HepG2 (cell line): ENCODE measurements around the gene ATG2A. TPM values are rescaled to one million over a fixed set of nuclear protein-coding genes. Genes with fewer than 3 reads are reported as not detected.
A peak's percentile ranks its signal among the peaks of the same experiment; 100 is the strongest.

ENCODE experiments used
- ATAC-seq: fragments of 200-7000 bp; cut with Tn5 transposase; 3 replicates; pipeline ENCODE4 v1.9.1; 2020; ENCODE audit warnings: mild to moderate bottlenecking, moderate library complexity
- BruUV-seq: library from RNA; stranded (reverse); fragments of 400-500 nt; replicated peaks from 2 replicates; lab custom pipeline; 2021; lab: Mats Ljungman, UMichigan
- CTCF ChIA-PET: fragments of 300-600 bp; formaldehyde crosslinking; extraction: SDS; loops from one replicate; lab custom pipeline; 2021; ENCODE audit warnings: low total read pairs, inconsistent platforms, low intra/inter-chr PET ratio; lab: Yijun Ruan, JAX
- POLR2A ChIA-PET: fragments of 350-600 bp; sonication (Branson Sonifier 250); formaldehyde crosslinking; loops from one replicate; lab custom pipeline; 2020; ENCODE audit warnings: antibody characterized with exemption, inconsistent platforms; lab: Yijun Ruan, JAX
- DNase-seq: peaks from one replicate; pipeline ENCODE4 v3.0.0-alpha.2; 2015; ENCODE audit warnings: low spot score
- FAIRE-seq: peaks from 3 replicates; lab custom pipeline; 2011; peaks lifted over from hg19 to GRCh38; lab: Jason Lieb, UNC
- H2AFZ ChIP-seq: one replicate; pipeline ENCODE4 v1.6.1; 2011; ENCODE audit warnings: low read length, inconsistent platforms
- H3K27ac ChIP-seq: fragments of 300-600 bp; 3 replicates; pipeline ENCODE4 v1.8.0; 2011; ENCODE audit warnings: mixed run types, mild to moderate bottlenecking, mixed read lengths, low read length, inconsistent platforms; ENCODE audit not compliant: insufficient read depth; ENCODE audit errors: extremely low read length
- H3K27me3 ChIP-seq, 2 experiments: fragments of 200-600 bp in 1 of 2; 2 replicates in 1 of 2; 3 replicates in 1 of 2; pipeline versions ENCODE4 v1.6.0 to v1.8.0; 2011; ENCODE audit warnings: low read length in 2 of 2, mild to moderate bottlenecking in 2 of 2, moderate library complexity in 2 of 2, inconsistent platforms in 1 of 2; ENCODE audit not compliant: insufficient read depth in 2 of 2, control insufficient read depth in 1 of 2
- H3K36me3 ChIP-seq, 2 experiments: fragments of 200-600 bp in 1 of 2; replicated peaks in 1 of 2; 2 replicates in 1 of 2; 3 replicates in 1 of 2; pipeline versions ENCODE4 v1.5.1 to v1.8.0; 2011; ENCODE audit warnings: low read length in 2 of 2, inconsistent platforms in 1 of 2; ENCODE audit not compliant: insufficient read depth in 2 of 2, control insufficient read depth in 1 of 2
- H3K4me1 ChIP-seq: 2 replicates; pipeline ENCODE4 v1.5.1; 2012; ENCODE audit warnings: low read length, inconsistent platforms; ENCODE audit not compliant: insufficient read depth
- H3K4me2 ChIP-seq: 2 replicates; pipeline ENCODE4 v1.6.0; 2011; ENCODE audit warnings: low read depth, low read length, inconsistent platforms
- H3K4me3 ChIP-seq, 3 experiments: fragments of 200-600 bp in 1 of 3; sonication (generic), shearing (Covaris generic) in 1 of 3; replicated peaks in 1 of 3; 2 replicates each; pipeline ENCODE4 v1.5.1; 2011 to 2016; ENCODE audit warnings: low read length in 3 of 3, inconsistent platforms in 2 of 3, low read depth in 2 of 3, mild to moderate bottlenecking in 2 of 3, control low read depth in 1 of 3, mixed read lengths in 1 of 3; ENCODE audit not compliant: insufficient read depth in 1 of 3
- H3K79me2 ChIP-seq: one replicate; pipeline ENCODE4 v1.6.1; 2011; ENCODE audit warnings: low read length, inconsistent platforms; ENCODE audit not compliant: insufficient read depth
- H3K9ac ChIP-seq: 2 replicates; pipeline ENCODE4 v1.6.0; 2011; ENCODE audit warnings: mild to moderate bottlenecking, low read depth, low read length, inconsistent platforms; ENCODE audit not compliant: insufficient read depth
- H3K9me3 ChIP-seq: 2 replicates; pipeline ENCODE4 v1.5.1; 2012; ENCODE audit warnings: mild to moderate bottlenecking, low read length
- H4K20me1 ChIP-seq: 2 replicates; pipeline ENCODE4 v1.6.0; 2011; ENCODE audit warnings: inconsistent platforms, mild to moderate bottlenecking, low read length, moderate library complexity; ENCODE audit not compliant: insufficient read depth
- GABPA ChIP-seq, 2 experiments: IDR thresholded peaks; 2 replicates each; pipeline ENCODE4 v1.6.1; 2011 to 2016; ENCODE audit warnings: low read depth in 2 of 2, low read length in 1 of 2, missing biosample characterization in 1 of 2, missing genetic modification characterization in 1 of 2
- WGBS: methylation state at CpG from one replicate; pipeline ENCODE4 v1.1.6; 2017; ENCODE audit warnings: low lambda C conversion rate; 5-methylcytosine and 5-hydroxymethylcytosine counted together
- in situ Hi-C: cut with HindIII; loops from 2 replicates; pipeline ENCODE4 v1.10.0; 2017; ENCODE audit warnings: low pct_unique_long_range_greater_than_20kb; ENCODE audit not compliant: extremely low pct_ligation_motif_present
- intact Hi-C: fragments of 100-400 bp; cut with micrococcal nuclease; formaldehyde crosslinking; loops from one replicate; pipeline ENCODE4 v1.10.0; 2022; ENCODE audit not compliant: unreplicated experiment
- polyA plus RNA-seq, 8 experiments: library from polyadenylated mRNA; depleted of rRNA in 3 of 8; stranded (reverse) in 7 of 8; unstranded in 1 of 8; fragments of >200 nt; fragmentation: Illumina TruSeq in 4 of 8; extraction: Trizol in 4 of 8; gene quantifications; 2 replicates each; pipeline versions ENCODE4 v1.2.1 to v1.2.3, GENCODE V29; 2011 to 2016; ENCODE audit warnings: low read depth in 4 of 8, missing spikeins in 1 of 8, mixed read lengths in 1 of 8; ENCODE audit not compliant: insufficient read depth in 1 of 8
- total RNA-seq, 5 experiments: library from RNA; depleted of rRNA; stranded (reverse); fragments of >200 nt; fragmentation: Illumina TruSeq; extraction: Trizol; gene quantifications; 2 replicates each; pipeline ENCODE4 v1.2.3, GENCODE V29; 2016; ENCODE audit warnings: low read depth in 1 of 5
- TF ChIP-seq, protein P1 (sequence below), 2 experiments: fragments of 450-650 bp in 1 of 2; sonication (generic) in 1 of 2; formaldehyde crosslinking in 1 of 2; IDR thresholded peaks; 2 replicates each; pipeline versions ENCODE4 v1.6.1 to v1.8.0; 2016 to 2022; ENCODE audit warnings: antibody characterized with exemption in 1 of 2, mild to moderate bottlenecking in 1 of 2, missing genetic modification reagents in 1 of 2
- TF ChIP-seq, protein P2 (sequence below), 2 experiments: sonication (generic) in 1 of 2; formaldehyde crosslinking in 1 of 2; IDR thresholded peaks; 2 replicates each; pipeline versions ENCODE4 v1.4.0 to v1.6.1; 2018 to 2020; ENCODE audit warnings: missing genetic modification reagents in 2 of 2, borderline replicate concordance in 1 of 2, low read depth in 1 of 2, mild to moderate bottlenecking in 1 of 2, missing biosample characterization in 1 of 2

Gene ATG2A
- total and polyA plus RNA-seq, 2 of the 13 experiments (the other 11 are each of a cell fraction or from before 2014, with no cell fraction given), result 6.7 to 8.0 TPM

DNA sequence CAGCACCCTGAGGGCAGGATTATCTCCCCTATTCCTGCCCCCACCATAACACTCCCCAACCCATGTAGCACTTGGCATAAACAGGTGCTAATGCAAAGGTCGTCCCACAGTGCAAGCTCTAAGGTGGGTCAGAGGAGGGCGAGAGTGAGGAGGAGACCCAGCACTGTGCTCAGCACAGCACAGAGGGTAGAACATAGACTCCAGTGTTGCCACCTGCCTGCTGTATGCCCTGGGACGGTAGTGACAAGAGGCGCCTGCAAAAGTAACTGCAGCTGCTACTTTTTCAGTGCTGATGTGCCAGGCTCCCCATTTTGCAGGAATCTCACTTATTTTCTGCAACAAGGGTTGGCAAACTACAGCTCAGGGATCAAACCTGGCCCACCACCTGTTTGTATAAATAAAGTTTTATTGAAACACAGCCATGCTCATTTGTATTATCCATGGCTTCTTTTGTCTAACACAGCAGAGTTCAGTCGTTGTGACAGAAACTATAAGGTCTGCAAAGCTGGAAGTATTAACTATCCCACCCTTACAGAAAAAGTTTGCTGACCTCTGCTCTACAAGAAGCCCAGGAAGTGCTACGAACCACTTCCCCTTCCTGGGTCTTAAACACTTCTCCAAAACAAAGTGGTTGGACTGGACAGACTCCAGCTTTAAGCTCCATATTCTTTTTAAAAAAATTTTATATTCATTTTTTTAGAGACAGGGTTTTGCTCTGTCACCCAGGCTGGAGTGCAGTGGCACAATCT is 55.6 kb downstream of the ATG2A start:
- ChIA-PET CTCF (no interaction called here), POLR2A (interaction anchor here (1.0 to 2.7 kb wide), 2 partner anchors 9 to 11 kb away, joined by 4 to 10 read pairs; no protein-coding TSS in a partner anchor)
- Histone ChIP-seq H3K9ac (no peak overlapping the region), H3K27me3 (no peaks in the 10 kb centered on the region), H3K4me1 (peaks cover 46% of the 10 kb centered on the region), H3K4me2 (no peak overlapping the region), H3K27ac (peak overlapping the region; percentile 18), H3K36me3 (peaks cover 7 to 30% of the 10 kb centered on the region in 2 experiments; a peak in 4 of 5 replicates), H2AFZ (no peak overlapping the region), H3K79me2 (peaks cover 28% of the 10 kb centered on the region), H3K4me3 (no peak overlapping the region), H4K20me1 (no peaks in the 10 kb centered on the region), H3K9me3 (no peaks in the 10 kb centered on the region)
- ATAC-seq, result peak; percentile 37
- 73% methylated on average over 6 of the region's 6 CpGs for WGBS
- DNase-seq, result no peak
- in situ Hi-C loops, result no loop called here
- intact Hi-C loops, result no loop called here
- TF ChIP-seq, protein P1, sequence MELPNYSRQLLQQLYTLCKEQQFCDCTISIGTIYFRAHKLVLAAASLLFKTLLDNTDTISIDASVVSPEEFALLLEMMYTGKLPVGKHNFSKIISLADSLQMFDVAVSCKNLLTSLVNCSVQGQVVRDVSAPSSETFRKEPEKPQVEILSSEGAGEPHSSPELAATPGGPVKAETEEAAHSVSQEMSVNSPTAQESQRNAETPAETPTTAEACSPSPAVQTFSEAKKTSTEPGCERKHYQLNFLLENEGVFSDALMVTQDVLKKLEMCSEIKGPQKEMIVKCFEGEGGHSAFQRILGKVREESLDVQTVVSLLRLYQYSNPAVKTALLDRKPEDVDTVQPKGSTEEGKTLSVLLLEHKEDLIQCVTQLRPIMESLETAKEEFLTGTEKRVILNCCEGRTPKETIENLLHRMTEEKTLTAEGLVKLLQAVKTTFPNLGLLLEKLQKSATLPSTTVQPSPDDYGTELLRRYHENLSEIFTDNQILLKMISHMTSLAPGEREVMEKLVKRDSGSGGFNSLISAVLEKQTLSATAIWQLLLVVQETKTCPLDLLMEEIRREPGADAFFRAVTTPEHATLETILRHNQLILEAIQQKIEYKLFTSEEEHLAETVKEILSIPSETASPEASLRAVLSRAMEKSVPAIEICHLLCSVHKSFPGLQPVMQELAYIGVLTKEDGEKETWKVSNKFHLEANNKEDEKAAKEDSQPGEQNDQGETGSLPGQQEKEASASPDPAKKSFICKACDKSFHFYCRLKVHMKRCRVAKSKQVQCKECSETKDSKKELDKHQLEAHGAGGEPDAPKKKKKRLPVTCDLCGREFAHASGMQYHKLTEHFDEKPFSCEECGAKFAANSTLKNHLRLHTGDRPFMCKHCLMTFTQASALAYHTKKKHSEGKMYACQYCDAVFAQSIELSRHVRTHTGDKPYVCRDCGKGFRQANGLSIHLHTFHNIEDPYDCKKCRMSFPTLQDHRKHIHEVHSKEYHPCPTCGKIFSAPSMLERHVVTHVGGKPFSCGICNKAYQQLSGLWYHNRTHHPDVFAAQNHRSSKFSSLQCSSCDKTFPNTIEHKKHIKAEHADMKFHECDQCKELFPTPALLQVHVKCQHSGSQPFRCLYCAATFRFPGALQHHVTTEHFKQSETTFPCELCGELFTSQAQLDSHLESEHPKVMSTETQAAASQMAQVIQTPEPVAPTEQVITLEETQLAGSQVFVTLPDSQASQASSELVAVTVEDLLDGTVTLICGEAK (IDR thresholded peaks at IDR 0.05), result peak; percentile 90
- TF ChIP-seq, protein P1 (CRISPR knock-in tag; IDR thresholded peaks at IDR 0.05), result peak; percentile 99
- TF ChIP-seq, protein P2, sequence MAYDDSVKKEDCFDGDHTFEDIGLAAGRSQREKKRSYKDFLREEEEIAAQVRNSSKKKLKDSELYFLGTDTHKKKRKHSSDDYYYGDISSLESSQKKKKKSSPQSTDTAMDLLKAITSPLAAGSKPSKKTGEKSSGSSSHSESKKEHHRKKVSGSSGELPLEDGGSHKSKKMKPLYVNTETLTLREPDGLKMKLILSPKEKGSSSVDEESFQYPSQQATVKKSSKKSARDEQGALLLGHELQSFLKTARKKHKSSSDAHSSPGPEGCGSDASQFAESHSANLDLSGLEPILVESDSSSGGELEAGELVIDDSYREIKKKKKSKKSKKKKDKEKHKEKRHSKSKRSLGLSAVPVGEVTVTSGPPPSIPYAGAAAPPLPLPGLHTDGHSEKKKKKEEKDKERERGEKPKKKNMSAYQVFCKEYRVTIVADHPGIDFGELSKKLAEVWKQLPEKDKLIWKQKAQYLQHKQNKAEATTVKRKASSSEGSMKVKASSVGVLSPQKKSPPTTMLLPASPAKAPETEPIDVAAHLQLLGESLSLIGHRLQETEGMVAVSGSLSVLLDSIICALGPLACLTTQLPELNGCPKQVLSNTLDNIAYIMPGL (CRISPR knock-in tag; IDR thresholded peaks at IDR 0.05; ENCODE audit: borderline replicate concordance in 1 of 2, low read depth in 1 of 2), result no peak
- TF ChIP-seq GABPA (IDR thresholded peaks at IDR 0.05; ENCODE audit: low read depth, low read length), result no peak
- peak; percentile 19; the same call in 1 of the 2 replicates for TF ChIP-seq GABPA (CRISPR knock-in tag; IDR thresholded peaks at IDR 0.05; ENCODE audit: low read depth)
- FAIRE-seq, result no peak
- BruUV-seq, result no TSS peak
